Colon (tissue), 2 donors: ENCODE data around the gene UTS2.

Experiments used
- FAIRE-seq: peaks from 2 replicates; lab custom pipeline; 2012; peaks lifted over from hg19 to GRCh38; lab: Jason Lieb, UNC
- donor health status: control.
- donor health status: control.

UTS2 gene

GRCh38 chr1:7862211-7863060 lies 9.6 kb upstream of the UTS2 start:
- FAIRE-seq: no peak

GRCh38 chr1:7861452-7861851 lies 8.6 kb upstream of the UTS2 start:
- no peak for FAIRE-seq

- no peak for FAIRE-seq
Measured at GRCh38 chr1:7860130-7860529, 7.3 kb upstream of the UTS2 start.

GRCh38 chr1:7859406-7859805 lies 6.5 kb upstream of the UTS2 start:
- FAIRE-seq: no peak

- no peak for FAIRE-seq
Measured at GRCh38 chr1:7857985-7858384, 5.1 kb upstream of the UTS2 start.

- no peak for FAIRE-seq
Measured at GRCh38 chr1:7857000-7857399, 4.1 kb upstream of the UTS2 start.

- no peak for FAIRE-seq
Measured at GRCh38 chr1:7856345-7856744, 3.5 kb upstream of the UTS2 start.

- no peak for FAIRE-seq
Measured at GRCh38 chr1:7853684-7854026, 790 bp upstream of the UTS2 start.

- no peak for FAIRE-seq
Measured at GRCh38 chr1:7850786-7851185, 2.1 kb downstream of the UTS2 start.

- no peak for FAIRE-seq
Measured at GRCh38 chr1:7847599-7847998, 5.3 kb downstream of the UTS2 start.

- FAIRE-seq: no peak
Measured at GRCh38 chr1:7846656-7847055, 6.2 kb downstream of the UTS2 start.

- FAIRE-seq: no peak
Measured at GRCh38 chr1:7845761-7846160, 7.1 kb downstream of the UTS2 start.

- FAIRE-seq: no peak
Measured at GRCh38 chr1:7842517-7842916, 10.3 kb downstream of the UTS2 start.

- FAIRE-seq: no peak
Measured at GRCh38 chr1:7839526-7839925, 13.3 kb downstream of the UTS2 start.

GRCh38 chr1:7838714-7839113 lies 14.2 kb downstream of the UTS2 start:
- FAIRE-seq: no peak

GRCh38 chr1:7833035-7833434 lies 19.8 kb downstream of the UTS2 start:
- FAIRE-seq: no peak

- FAIRE-seq: no peak
Measured at GRCh38 chr1:7831458-7831857, 21.4 kb downstream of the UTS2 start.

- no peak for FAIRE-seq
Measured at GRCh38 chr1:7827126-7827955, 25.5 kb downstream of the UTS2 start.

GRCh38 chr1:7826363-7826762 lies 26.5 kb downstream of the UTS2 start:
- no peak for FAIRE-seq

- no peak for FAIRE-seq
Measured at GRCh38 chr1:7824701-7825100, 28.2 kb downstream of the UTS2 start.

GRCh38 chr1:7821282-7821681 lies 31.6 kb downstream of the UTS2 start:
- no peak for FAIRE-seq

- no peak for FAIRE-seq
Measured at GRCh38 chr1:7813677-7814373, 39.0 kb downstream of the UTS2 start.

GRCh38 chr1:7811476-7811875 lies 41.4 kb downstream of the UTS2 start:
- no peak for FAIRE-seq
